8988T (cell line): ENCODE data around the gene NSD1.
"Not testable (repeated sequence)": the region's sequence is repeated elsewhere in the genome, so short reads cannot be mapped to it uniquely, and the experiment has no call there.

Source experiments
- DNase-seq: peaks from one replicate; pipeline ENCODE4 v3.0.0; 2011

Gene NSD1

DNA sequence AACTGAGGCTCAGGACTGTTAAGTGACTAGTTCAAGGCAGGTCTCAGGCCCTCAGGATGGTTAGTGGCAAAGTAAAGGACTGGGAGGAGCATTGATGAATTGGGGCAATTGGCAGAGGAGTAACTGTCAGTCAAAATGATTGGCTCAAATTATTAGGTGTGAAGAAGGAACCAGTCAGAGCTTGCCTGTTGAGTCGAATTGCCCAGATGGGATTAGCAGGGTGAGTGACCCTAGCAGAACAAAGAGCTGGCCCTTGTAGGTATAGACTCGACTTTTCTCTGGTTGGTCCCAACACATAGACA is 2.6 kb upstream of the NSD1 start:
- DNase-seq: no peak

DNA sequence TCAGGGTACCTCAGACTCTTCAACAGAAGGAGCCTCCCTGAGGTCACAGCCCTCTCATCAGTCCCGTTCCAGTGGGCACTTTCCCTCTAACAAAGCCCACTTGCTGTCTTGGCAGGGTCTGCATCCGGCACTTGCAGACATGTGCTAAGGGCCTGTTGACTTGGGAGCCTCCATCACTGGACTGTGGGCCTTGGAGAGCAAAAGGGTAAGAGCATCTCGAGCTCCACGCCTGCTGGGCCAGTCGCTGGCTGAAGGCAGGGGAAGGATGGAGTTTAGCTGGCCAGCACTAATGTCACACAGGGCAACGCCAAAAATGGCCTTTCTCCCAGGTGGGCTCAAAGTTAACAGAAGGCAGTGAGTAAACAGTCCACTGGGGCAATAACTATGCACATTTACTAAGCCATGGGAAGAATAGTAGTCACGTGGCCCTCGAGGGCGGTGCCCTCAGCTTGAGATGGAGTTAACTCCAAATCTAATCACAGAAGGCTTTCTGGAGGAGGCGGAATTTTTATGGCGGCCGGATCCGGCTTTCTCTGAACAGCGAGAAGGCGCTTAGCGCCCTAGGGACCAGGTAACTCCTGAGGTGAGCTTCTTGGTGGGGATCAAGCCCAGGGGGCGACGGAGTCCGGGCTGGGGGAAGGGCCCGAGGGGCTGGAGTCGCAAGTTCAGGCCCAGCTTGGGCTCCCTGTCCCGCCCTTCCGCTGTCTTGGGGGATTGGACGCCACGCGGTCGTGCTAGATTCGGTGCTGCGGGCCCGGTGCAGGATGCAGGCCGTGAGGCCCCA is 2.0 kb upstream of the NSD1 start:
- DNase-seq: no peak

DNA sequence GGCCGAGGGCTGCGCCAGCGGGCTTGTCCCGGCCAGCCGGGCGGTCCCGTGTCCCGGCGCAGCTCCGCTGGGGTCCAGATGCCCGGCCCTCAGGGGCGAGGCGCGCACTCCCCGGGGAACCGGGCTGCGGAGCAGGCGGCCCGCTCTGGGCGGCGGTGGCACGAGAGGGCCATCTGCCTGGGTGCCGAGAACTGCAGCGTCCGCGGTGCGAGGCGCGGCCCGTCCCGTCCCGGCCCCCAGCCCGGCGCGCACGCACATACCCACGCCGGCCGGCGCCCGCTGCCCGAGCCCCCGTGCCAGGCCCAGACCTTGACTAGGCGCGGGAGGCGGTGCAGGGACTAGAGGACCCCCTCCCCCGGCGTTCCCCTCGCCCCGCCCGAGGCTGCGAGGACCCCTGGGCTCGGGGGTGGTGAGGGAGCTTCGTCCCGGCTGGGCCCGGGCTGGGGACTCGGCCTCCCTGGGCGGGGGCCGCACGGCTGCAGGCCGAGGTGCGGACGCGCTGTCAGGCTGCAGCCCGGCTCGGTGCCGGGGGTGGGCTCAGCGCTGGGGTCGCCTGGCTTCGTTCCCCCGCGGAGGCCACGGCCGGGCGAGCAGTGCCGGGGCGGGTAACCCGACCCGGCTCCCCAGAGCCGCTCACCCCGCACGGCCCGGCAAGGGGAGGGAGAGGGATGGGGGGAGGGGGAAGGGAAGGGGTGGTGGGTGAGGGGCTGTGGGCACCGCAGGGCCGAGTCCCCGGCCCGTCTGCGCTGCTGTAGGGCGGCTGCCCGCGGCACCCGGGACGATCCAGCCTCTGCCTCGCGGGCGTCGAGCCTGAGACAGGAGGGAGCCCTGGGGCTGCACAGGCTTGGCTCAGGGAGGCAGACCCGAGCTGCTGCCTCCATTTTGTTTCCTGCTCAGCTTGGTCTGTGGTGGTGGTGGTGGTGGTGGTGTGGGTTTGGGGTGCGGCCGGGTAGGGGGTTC is 1.2 kb upstream of the NSD1 start:
- DNase-seq: no peak

DNA sequence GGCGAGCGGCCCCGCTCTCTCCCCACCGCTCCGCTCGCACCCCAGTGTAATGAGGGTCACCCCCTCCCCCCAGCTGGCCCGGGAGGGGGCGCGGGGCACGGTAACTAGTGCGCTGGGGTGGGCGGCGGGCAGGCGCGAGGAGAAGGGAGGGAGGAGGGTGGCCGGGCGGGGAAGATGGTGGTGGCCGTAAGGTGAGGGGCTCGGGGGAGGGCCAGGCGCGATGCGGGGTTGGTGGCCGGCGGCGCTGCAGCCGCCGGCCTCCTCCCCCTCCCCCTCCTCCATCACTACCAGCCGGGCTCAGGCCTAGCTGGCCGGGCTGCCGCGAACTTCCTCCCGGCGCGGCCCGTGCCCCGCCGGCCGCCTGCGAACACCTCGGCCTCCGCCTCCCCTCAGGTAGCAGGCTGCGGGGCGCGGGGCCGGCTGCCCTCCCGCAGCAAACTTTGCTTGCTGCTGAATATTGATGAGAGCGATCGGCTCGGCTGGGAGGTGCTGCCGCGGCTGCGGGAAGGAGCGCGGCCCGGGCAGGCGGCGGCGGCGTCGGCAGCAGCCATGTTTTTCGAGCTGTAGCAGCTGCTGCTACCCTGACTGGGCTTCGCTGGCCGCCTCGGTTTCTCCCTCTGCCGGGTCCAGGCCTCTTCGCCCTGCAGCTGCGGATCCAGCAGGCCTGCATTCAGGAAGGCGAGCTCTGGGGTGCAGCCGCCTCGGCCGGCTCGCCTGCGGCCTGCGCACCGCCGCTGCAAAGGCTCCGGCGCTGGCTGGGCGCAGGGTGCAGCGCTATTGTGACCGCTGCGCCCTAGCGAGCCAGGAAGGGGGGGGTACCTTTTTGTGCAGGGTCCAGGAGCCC is 502 bp downstream of the NSD1 start:
- no peak for DNase-seq

DNA sequence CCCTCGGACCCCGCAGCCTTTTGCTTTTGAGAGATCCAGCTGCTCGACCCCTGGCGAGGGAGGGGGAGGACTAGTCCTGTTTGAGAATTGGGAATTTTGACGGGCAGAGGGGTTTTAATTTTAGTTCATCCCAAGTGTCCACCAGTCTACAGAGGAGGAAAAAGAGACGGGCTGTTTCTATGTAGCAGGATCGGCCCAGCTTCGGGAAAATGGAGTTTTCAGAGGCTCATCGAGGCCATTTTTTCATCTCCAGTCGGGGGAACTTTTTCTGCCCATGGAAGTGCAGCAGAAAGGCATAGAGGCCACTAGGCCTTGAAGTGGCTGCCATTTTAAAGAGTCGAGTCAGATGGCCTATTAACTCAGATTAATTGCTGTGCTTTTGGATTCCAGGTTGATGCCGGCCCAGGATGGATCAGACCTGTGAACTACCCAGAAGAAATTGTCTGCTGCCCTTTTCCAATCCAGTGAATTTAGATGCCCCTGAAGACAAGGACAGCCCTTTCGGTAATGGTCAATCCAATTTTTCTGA is 1.2 kb downstream of the NSD1 start:
- no peak for DNase-seq

- no peak for DNase-seq
These were observed 6.7 kb downstream of the NSD1 start for GRCh38 chr5:177140312-177140711.

DNA sequence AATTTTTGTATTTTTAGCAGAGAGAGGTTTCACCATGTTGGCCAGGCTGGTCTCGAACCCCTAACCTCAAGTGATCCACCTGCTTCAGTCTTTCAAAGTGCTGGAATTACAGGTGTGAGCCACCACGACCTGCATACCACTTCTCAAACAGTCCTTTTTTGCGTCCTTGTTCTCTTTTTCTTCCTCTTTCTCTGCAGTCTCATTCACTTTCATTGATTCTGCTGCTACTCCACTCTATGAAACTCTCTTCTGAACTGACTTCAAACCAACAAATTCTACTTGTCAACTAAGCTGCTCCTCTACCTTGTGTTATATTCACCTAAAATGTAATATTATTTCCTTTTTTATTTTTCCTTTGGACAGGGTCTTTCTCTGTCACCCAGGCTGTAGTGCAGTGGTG is 7.9 kb downstream of the NSD1 start:
- DNase-seq: no peak

DNA sequence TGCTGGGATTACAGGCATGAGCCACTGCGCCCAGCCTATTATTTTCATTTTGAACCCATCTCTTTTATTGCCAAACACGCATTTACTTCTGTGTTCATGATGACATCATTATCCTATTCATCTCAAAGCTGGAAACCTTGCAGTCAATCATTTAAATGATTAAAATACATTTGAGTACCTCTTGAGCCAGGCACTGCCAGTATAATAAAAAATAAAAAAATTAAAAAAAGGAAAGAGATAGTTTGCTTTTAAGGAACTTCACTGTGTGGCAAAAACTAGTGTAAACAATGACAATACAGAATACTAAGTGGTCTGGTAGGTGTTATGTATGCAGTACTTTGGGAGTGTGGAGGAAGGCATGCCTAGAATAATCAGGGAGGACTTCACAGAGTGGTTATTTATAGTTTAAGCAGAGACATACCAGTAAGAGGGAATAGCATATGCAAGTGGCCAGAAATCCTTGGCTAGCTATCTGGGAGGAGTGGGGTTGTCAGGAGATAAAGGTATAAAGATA is 8.6 kb downstream of the NSD1 start:
- no peak for DNase-seq

DNA sequence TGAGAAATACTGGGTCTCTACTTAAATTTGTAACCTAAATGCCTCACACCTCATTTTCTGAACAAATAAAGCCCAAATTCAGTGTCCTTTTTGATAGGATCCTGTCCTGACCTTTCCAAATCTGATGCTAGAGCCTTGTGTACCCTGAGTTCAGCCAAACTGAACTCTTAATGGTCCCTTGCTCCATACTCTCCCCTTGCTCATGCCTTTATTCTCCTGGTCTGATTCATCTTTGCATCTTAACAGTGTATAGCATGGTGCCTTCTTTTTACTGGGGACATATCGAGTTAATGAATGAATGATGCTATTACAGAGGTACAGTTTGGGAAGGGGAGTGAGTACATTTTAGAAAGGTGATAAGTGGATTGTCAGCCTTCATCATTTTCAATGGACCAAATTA is 9.2 kb downstream of the NSD1 start:
- DNase-seq: no peak

GRCh38 chr5:177146891-177147638 is 13.5 kb downstream of the NSD1 start:
- no peak for DNase-seq

DNA sequence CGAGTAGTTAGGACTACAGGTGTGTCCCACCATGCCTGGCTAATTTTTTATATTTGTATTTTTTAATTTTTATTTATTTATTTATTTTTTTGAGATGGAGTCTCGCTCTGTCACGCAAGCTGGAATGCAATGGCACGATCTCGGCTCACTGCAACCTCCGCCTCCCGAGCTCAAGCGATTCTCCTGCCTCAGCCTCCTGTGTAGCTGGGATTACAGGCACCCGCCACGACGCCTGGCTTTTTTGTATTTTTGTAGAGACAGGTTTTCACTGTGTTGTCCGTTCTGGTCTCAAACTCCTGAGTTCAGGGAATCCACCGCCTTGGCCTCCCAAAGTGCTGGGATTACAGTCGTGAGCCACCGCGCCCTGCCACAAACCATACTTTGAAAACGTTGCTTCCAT is 16.5 kb downstream of the NSD1 start:
- DNase-seq: not testable (repeated sequence)

DNA sequence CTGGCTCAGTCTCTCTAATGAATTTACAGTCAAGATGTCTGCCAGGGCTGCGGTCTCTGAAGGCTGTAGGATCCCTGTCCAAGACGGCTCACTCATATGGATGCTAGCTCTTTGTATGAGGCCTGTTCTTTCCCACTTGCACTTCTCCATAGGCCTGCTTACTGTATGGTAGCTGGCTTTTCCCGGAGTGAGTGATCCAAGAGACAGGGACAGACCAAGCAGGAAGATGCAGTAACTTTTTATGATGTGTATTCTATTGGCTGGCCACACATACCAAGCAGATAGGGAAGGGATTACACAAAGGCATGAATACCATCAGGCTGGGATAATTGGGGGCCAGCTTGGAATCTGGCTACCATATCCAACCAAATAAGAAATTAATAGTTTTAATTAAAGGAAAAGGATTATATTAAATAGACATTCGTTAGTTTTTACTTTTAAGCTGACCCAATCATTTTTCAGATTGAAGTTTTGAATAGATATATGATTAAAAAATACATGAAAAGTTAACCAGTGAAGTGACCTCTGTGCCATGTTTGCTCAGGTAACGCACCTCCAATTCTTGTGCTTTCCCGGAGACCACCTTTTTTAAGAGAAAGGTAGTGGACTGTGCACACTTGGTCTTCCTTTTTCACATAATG is 20.6 kb downstream of the NSD1 start:
- no peak for DNase-seq

- no peak for DNase-seq
These were observed 28.8 kb downstream of the NSD1 start for GRCh38 chr5:177162379-177162778.

DNA sequence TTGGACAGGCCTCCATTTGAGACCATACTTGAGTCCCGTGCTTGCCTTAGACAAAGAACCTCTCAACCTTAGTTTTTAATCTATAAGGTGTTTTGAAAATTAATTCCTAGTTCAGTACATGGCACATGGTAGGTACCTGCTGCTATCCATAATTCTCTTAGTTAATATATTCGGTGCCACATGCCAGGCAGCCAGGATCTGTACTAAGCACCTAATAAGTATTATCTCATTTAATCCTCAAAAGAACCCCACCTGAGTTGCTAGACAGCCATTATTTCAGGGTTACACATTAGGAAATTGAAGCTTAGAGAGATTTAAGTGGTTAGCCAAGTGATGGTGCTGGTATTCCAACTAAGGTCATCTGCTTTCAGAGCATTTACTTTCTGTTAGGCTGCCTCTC is 29.9 kb downstream of the NSD1 start:
- DNase-seq: no peak

GRCh38 chr5:177169271-177169670 is 35.7 kb downstream of the NSD1 start:
- no peak for DNase-seq

GRCh38 chr5:177171961-177172360 is 38.4 kb downstream of the NSD1 start:
- no peak for DNase-seq

DNA sequence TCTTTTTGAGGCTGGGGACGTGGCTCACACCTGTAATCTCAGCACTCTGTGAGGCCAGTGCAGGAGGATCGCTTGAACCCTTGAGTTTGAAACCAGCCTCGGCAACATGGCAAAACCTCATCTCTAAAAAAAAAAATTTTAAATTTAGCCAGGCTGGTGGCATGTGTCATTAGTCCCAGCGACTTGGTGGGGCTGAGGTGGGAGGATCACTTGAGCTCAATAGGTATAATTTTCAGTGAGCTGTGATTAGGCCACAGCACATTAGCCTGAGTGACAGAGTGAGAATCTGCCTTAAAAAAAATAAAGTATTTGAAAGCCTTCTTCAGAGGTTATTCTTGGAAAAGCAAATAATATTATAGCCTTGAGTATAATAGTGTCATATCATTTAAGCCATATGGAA is 41.8 kb downstream of the NSD1 start:
- DNase-seq: no peak

- DNase-seq: no peak
These were observed 42.7 kb downstream of the NSD1 start for GRCh38 chr5:177176175-177176711.

GRCh38 chr5:177177847-177178437 is 44.4 kb downstream of the NSD1 start:
- not testable (repeated sequence) for DNase-seq

GRCh38 chr5:177178733-177179304 is 45.2 kb downstream of the NSD1 start:
- no peak for DNase-seq
